K562 (cell line): ENCODE results near the gene SORCS2.

Source experiments
- AFF4 ChIP-seq: sonication (generic); formaldehyde crosslinking; IDR thresholded peaks from 2 replicates; pipeline ENCODE4 v1.8.0; 2023; ENCODE audit warnings: mild to moderate bottlenecking, missing genetic modification reagents
- BRF2 ChIP-seq: IDR thresholded peaks from 3 replicates; pipeline ENCODE4 v1.6.1; 2011; ENCODE audit warnings: borderline replicate concordance, mild to moderate bottlenecking; ENCODE audit not compliant: insufficient read length, insufficient read depth
- CREB3 ChIP-seq: fragments of 450-650 bp; conservative IDR thresholded peaks from 2 replicates; pipeline ENCODE4 v1.6.1; 2016; ENCODE audit warnings: missing genetic modification characterization, low read depth, mild to moderate bottlenecking, missing compliant biosample characterization, moderate library complexity
- FOS ChIP-seq: IDR thresholded peaks from 3 replicates; pipeline ENCODE4 v1.6.1; 2011; ENCODE audit not compliant: insufficient read length; ENCODE audit errors: extremely low read depth
- NR3C1 ChIP-seq: sonication (generic); formaldehyde crosslinking; IDR thresholded peaks from 2 replicates; pipeline ENCODE4 v1.8.1; 2022; ENCODE audit warnings: missing genetic modification reagents
- SP1 ChIP-seq: sonication (generic); formaldehyde crosslinking; IDR thresholded peaks from 2 replicates; pipeline ENCODE4 v1.8.1; 2022; ENCODE audit warnings: mild to moderate bottlenecking, missing genetic modification reagents
- ZNF589 ChIP-seq: fragments of 200-800 bp; sonication (Bioruptor generic); IDR thresholded peaks from 2 replicates; pipeline ENCODE4 v1.6.1; 2016; ENCODE audit warnings: low read depth, missing genetic modification characterization, missing compliant biosample characterization
- TF ChIP-seq, protein P1 (sequence below), 3 experiments: IDR thresholded peaks in 2 of 3; conservative IDR thresholded peaks in 1 of 3; 2 replicates each; pipeline ENCODE4 v1.5.1; 2011 to 2012; ENCODE audit warnings: low read length in 3 of 3, mild to moderate bottlenecking in 3 of 3, control low read depth in 2 of 3, improper control_type of control experiment in 1 of 3, inconsistent platforms in 1 of 3, low read depth in 1 of 3, mixed read lengths in 1 of 3, moderate library complexity in 1 of 3; ENCODE audit not compliant: insufficient read depth in 2 of 3

- TF ChIP-seq, protein P1, sequence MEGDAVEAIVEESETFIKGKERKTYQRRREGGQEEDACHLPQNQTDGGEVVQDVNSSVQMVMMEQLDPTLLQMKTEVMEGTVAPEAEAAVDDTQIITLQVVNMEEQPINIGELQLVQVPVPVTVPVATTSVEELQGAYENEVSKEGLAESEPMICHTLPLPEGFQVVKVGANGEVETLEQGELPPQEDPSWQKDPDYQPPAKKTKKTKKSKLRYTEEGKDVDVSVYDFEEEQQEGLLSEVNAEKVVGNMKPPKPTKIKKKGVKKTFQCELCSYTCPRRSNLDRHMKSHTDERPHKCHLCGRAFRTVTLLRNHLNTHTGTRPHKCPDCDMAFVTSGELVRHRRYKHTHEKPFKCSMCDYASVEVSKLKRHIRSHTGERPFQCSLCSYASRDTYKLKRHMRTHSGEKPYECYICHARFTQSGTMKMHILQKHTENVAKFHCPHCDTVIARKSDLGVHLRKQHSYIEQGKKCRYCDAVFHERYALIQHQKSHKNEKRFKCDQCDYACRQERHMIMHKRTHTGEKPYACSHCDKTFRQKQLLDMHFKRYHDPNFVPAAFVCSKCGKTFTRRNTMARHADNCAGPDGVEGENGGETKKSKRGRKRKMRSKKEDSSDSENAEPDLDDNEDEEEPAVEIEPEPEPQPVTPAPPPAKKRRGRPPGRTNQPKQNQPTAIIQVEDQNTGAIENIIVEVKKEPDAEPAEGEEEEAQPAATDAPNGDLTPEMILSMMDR (IDR thresholded peaks at IDR 0.05 in 2 of 3, conservative IDR thresholded peaks at IDR 0.05 in 1 of 3; ENCODE audit: insufficient read depth in 2 of 3, low read depth in 1 of 3, low read length in 3 of 3), result no peak
- no peak for TF ChIP-seq BRF2
- TF ChIP-seq ZNF589, result no peak
- no peak for TF ChIP-seq CREB3 (tag)
- no peak for TF ChIP-seq NR3C1 (CRISPR knock-in tag)
- TF ChIP-seq AFF4, result no peak
- no peak for TF ChIP-seq SP1 (CRISPR knock-in tag)
- TF ChIP-seq FOS, result no peak
Observed at GRCh38 chr4:7487502-7487901, 295.2 kb downstream of the SORCS2 start.
